ENCODE data around the gene DOLK.

The DOLK gene

DNA sequence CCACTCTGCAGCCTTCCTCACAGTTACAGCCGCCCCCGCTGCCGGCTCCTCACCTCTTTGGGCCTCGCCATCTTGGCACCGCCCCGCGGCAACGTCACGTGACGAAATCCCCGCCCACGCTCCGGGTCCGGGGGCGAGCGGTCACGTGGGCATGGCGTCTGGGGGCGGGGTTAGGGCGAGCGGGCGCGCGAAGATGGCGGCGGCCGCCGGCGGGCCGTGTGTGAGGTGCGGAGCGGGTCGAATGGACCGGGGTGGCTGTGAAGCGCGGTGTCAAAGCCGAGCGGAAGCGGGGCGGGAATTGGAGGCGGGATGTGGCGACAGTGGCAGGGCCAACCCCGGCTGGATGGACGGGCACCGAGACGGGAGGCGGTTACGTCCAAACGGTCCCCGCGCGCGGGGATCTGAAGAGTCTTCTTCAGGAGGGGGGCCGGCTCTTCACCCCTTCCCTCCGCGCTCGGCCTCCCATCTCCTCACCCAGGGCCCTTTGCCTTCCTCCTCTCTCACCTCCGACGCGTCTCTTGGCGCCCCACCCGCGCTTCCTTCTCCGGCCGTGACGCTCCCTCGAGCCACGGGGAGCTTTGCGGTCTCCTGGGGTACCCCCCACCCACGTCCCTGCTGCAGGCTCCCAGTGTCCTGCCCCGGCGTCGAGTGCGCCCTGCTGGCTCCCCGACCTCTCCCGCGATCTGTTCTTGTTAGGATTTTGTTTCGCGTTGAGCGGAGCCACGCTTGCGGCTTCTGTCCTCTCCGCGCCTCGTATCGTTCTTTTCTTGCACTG is at the start of gene DOLK, which contains the start of gene NUP188:
TSS of gene DOLK (minus strand) at position 77 of the 775 bp plus-strand sequence. CDS start 300 bp downstream, outside the sequence.
TSS of gene NUP188 (plus strand) at position 173 of the 775 bp plus-strand sequence. CDS start at position 194, 21 bp downstream.
- Histone ChIP-seq H3K4me3 (IDR thresholded peaks at IDR 0.05; ENCODE audit: insufficient read depth, low read depth, low read length) (no peak within 1 kb of the TSS), H3K36me3 (ENCODE audit: insufficient read depth) (no peaks in the 10 kb centered on the region), H3K79me2 (ENCODE audit: insufficient read depth, low read depth) (peaks cover 12% of the 10 kb centered on the region; the same call in 1 of the 2 replicates), H3K4me1 (ENCODE audit: low read depth, poor library complexity, severe bottlenecking) (peaks cover 13% of the 10 kb centered on the region), H3K27me3 (ENCODE audit: insufficient read depth, low read depth) (no peaks in the 10 kb centered on the region), H3K27ac (peak within 1 kb of the TSS; percentile 56), H4K20me1 (ENCODE audit: insufficient read depth) (0 out of 2 replicates have a peak, but pooled peaks cover 3% of the 10 kb centered on the region), H2AFZ (ENCODE audit: low read depth) (peak within 1 kb of the TSS; percentile 89), H3K4me2 (peak within 1 kb of the TSS; percentile 85), H3K9ac (peak within 1 kb of the TSS; percentile 65)
- TF ChIP-seq, protein P1, sequence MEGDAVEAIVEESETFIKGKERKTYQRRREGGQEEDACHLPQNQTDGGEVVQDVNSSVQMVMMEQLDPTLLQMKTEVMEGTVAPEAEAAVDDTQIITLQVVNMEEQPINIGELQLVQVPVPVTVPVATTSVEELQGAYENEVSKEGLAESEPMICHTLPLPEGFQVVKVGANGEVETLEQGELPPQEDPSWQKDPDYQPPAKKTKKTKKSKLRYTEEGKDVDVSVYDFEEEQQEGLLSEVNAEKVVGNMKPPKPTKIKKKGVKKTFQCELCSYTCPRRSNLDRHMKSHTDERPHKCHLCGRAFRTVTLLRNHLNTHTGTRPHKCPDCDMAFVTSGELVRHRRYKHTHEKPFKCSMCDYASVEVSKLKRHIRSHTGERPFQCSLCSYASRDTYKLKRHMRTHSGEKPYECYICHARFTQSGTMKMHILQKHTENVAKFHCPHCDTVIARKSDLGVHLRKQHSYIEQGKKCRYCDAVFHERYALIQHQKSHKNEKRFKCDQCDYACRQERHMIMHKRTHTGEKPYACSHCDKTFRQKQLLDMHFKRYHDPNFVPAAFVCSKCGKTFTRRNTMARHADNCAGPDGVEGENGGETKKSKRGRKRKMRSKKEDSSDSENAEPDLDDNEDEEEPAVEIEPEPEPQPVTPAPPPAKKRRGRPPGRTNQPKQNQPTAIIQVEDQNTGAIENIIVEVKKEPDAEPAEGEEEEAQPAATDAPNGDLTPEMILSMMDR (conservative IDR thresholded peaks at IDR 0.05; ENCODE audit: low read depth, low read length) = no peak

GRCh38 chr9:128995791-128996190 is 48.4 kb upstream of the DOLK start:
- TF ChIP-seq, protein P1 (conservative IDR thresholded peaks at IDR 0.05; ENCODE audit: low read depth, low read length) = no peak
- Histone ChIP-seq H3K4me1 (ENCODE audit: low read depth, poor library complexity, severe bottlenecking) (no peaks in the 10 kb centered on the region), H3K9ac (no peak overlapping the region), H2AFZ (ENCODE audit: low read depth) (no peak overlapping the region), H3K4me2 (no peak overlapping the region), H3K79me2 (ENCODE audit: insufficient read depth, low read depth) (no peaks in the 10 kb centered on the region), H4K20me1 (ENCODE audit: insufficient read depth) (no peaks in the 10 kb centered on the region), H3K4me3 (IDR thresholded peaks at IDR 0.05; ENCODE audit: insufficient read depth, low read depth, low read length) (no peak overlapping the region), H3K27me3 (ENCODE audit: insufficient read depth, low read depth) (no peaks in the 10 kb centered on the region), H3K36me3 (ENCODE audit: insufficient read depth) (peaks cover 11% of the 10 kb centered on the region; the same call in 1 of the 2 replicates), H3K27ac (no peak overlapping the region)

DNA sequence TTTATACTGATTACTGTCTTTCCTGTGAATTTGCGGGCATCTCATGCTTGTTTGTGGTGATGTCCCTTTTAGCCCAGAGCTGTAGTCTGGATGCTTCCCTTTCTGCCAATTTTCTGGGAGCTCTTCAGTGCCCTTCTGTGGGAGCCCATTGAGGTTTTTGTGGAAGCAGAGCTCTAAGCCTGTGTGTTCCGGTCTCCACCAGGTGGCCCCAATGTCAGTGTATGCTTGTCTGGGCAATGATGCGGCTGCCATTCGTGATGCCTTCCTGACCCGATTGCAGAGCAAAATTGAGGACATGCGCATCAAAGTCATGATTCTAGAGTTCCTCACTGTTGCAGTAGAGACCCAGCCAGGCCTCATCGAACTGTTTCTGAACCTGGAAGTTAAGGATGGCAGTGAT is 45.6 kb upstream of the DOLK start:
- H2AFZ ChIP-seq (ENCODE audit: low read depth) = no peak overlapping the region
- no peaks in the 10 kb centered on the region for H4K20me1 ChIP-seq (ENCODE audit: insufficient read depth)
- H3K4me1 ChIP-seq (ENCODE audit: low read depth, poor library complexity, severe bottlenecking) = no peaks in the 10 kb centered on the region
- H3K4me3 ChIP-seq (IDR thresholded peaks at IDR 0.05; ENCODE audit: insufficient read depth, low read depth, low read length) = no peak overlapping the region
- TF ChIP-seq, protein P1 (conservative IDR thresholded peaks at IDR 0.05; ENCODE audit: low read depth, low read length) = peak; percentile 34; the same call in 1 of the 2 replicates
- no peak overlapping the region for H3K27ac ChIP-seq
- no peaks in the 10 kb centered on the region for H3K79me2 ChIP-seq (ENCODE audit: insufficient read depth, low read depth)
- H3K9ac ChIP-seq = no peak overlapping the region
- peaks cover 11% of the 10 kb centered on the region; the same call in 1 of the 2 replicates for H3K36me3 ChIP-seq (ENCODE audit: insufficient read depth)
- H3K27me3 ChIP-seq (ENCODE audit: insufficient read depth, low read depth) = no peaks in the 10 kb centered on the region
- H3K4me2 ChIP-seq = no peak overlapping the region

DNA sequence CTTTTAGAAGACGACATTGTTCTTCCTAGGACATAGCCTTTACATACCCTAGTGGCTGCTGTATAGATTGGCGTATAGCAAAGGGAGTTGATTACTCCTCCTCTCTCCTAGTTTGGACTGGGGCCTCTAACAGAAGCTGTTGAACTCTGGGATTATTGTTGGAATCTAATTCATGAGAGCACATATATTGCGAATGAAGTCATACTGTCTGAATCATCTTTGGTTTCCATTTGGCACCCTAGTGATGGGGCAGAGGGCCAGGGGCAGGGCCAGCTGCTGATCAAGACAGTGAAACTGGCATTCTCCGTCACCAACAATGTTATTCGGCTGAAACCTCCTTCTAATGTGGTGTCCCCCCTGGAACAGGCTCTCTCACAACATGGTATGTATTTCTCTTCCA is 40.4 kb upstream of the DOLK start:
- no peak overlapping the region for H3K27ac ChIP-seq

More for the DNA sequence above, 40.4 kb upstream of the DOLK start:
- H4K20me1 ChIP-seq (ENCODE audit: insufficient read depth) = no peaks in the 10 kb centered on the region
- no peaks in the 10 kb centered on the region for H3K27me3 ChIP-seq (ENCODE audit: insufficient read depth, low read depth)
- TF ChIP-seq, protein P1 (conservative IDR thresholded peaks at IDR 0.05; ENCODE audit: low read depth, low read length) = no peak
- H3K79me2 ChIP-seq (ENCODE audit: insufficient read depth, low read depth) = no peaks in the 10 kb centered on the region
- H3K9ac ChIP-seq = no peak overlapping the region
- no peak overlapping the region for H2AFZ ChIP-seq (ENCODE audit: low read depth)
- peaks cover 11% of the 10 kb centered on the region; the same call in 1 of the 2 replicates for H3K36me3 ChIP-seq (ENCODE audit: insufficient read depth)
- no peaks in the 10 kb centered on the region for H3K4me1 ChIP-seq (ENCODE audit: low read depth, poor library complexity, severe bottlenecking)
- H3K4me2 ChIP-seq = no peak overlapping the region
- no peak overlapping the region for H3K4me3 ChIP-seq (IDR thresholded peaks at IDR 0.05; ENCODE audit: insufficient read depth, low read depth, low read length)
